ENCODE measurements around the gene CCT8L2.
"Not testable (repeated sequence)": the region's sequence is repeated elsewhere in the genome, so short reads cannot be mapped to it uniquely, and the experiment has no call there.

CCT8L2 gene

GRCh38 chr22:16603448-16603768, 10.8 kb upstream of the CCT8L2 start:
- Mint-ChIP-seq H3K4me3 (no peak overlapping the region), H3K4me1 (peaks cover 6 to 9% of the 10 kb centered on the region in 2 donors), H3K36me3 (no peaks in the 10 kb centered on the region), H3K9me3 (no peaks in the 10 kb centered on the region), H3K27me3 (peaks cover 32 to 48% of the 10 kb centered on the region in 2 donors), H3K27ac (no peak overlapping the region)
- no peak for ATAC-seq (replicated peaks)
- no peak for DNase-seq

GRCh38 chr22:16602728-16603447, 10.3 kb upstream of the CCT8L2 start:
- Mint-ChIP-seq H3K27me3 (peaks cover 29 to 45% of the 10 kb centered on the region in 2 donors), H3K4me3 (peak overlapping the region; percentile 61), H3K27ac (peak overlapping the region; percentile 81)
- H3K9me3 Mint-ChIP-seq, H3K4me1 Mint-ChIP-seq, DNase-seq, H3K36me3 Mint-ChIP-seq: not testable (repeated sequence)
- ATAC-seq (replicated peaks) = peak; percentile 31 to 64

- H3K9me3 Mint-ChIP-seq; H3K4me1 Mint-ChIP-seq; DNase-seq; ATAC-seq (replicated peaks); H3K27ac Mint-ChIP-seq; H3K36me3 Mint-ChIP-seq: not testable (repeated sequence)
- H3K4me3 Mint-ChIP-seq = peak overlapping the region in 1 of 2 donors; percentile 79
- peaks cover 29 to 43% of the 10 kb centered on the region in 2 donors for H3K27me3 Mint-ChIP-seq
Observed at GRCh38 chr22:16602224-16602727, 9.7 kb upstream of the CCT8L2 start.

GRCh38 chr22:16601437-16602223, 9.0 kb upstream of the CCT8L2 start:
- Mint-ChIP-seq H3K4me1 (peaks cover 6 to 9% of the 10 kb centered on the region in 2 donors), H3K4me3 (peak overlapping the region; percentile 46 to 79), H3K27ac (peak overlapping the region; percentile 47), H3K36me3 (no peaks in the 10 kb centered on the region), H3K9me3 (no peaks in the 10 kb centered on the region), H3K27me3 (peaks cover 25 to 40% of the 10 kb centered on the region in 2 donors)
- DNase-seq (no peak), ATAC-seq (replicated peaks) (no peak)

GRCh38 chr22:16600644-16601436, 8.2 kb upstream of the CCT8L2 start:
- H3K4me3 Mint-ChIP-seq; DNase-seq; H3K4me1 Mint-ChIP-seq; ATAC-seq (replicated peaks); H3K9me3 Mint-ChIP-seq; H3K36me3 Mint-ChIP-seq: not testable (repeated sequence)
- H3K27ac Mint-ChIP-seq = peak overlapping the region; percentile 25
- peaks cover 28 to 39% of the 10 kb centered on the region in 2 donors for H3K27me3 Mint-ChIP-seq

GRCh38 chr22:16599648-16600047, 7.0 kb upstream of the CCT8L2 start:
- H3K27ac Mint-ChIP-seq; H3K4me1 Mint-ChIP-seq; H3K4me3 Mint-ChIP-seq; H3K36me3 Mint-ChIP-seq; DNase-seq; ATAC-seq (replicated peaks); H3K9me3 Mint-ChIP-seq: not testable (repeated sequence)
- H3K27me3 Mint-ChIP-seq = peaks cover 34 to 47% of the 10 kb centered on the region in 2 donors

GRCh38 chr22:16595251-16595650, 2.6 kb upstream of the CCT8L2 start:
- not testable (repeated sequence) for H3K4me3 Mint-ChIP-seq; H3K27ac Mint-ChIP-seq; H3K9me3 Mint-ChIP-seq; ATAC-seq (replicated peaks); DNase-seq; H3K4me1 Mint-ChIP-seq; H3K36me3 Mint-ChIP-seq
- peaks cover 23 to 33% of the 10 kb centered on the region in 2 donors for H3K27me3 Mint-ChIP-seq

GRCh38 chr22:16594026-16594425, 1.4 kb upstream of the CCT8L2 start:
- DNase-seq (no peak), ATAC-seq (replicated peaks) (no peak)
- no peak overlapping the region for H3K27ac Mint-ChIP-seq
- H3K4me1 Mint-ChIP-seq = no peaks in the 10 kb centered on the region
- no peaks in the 10 kb centered on the region for H3K9me3 Mint-ChIP-seq
- no peak overlapping the region for H3K4me3 Mint-ChIP-seq
- H3K27me3 Mint-ChIP-seq = peaks cover 17 to 25% of the 10 kb centered on the region in 2 donors
- H3K36me3 Mint-ChIP-seq = no peaks in the 10 kb centered on the region

- H3K36me3 Mint-ChIP-seq; ATAC-seq (replicated peaks); H3K4me1 Mint-ChIP-seq; H3K27ac Mint-ChIP-seq; H3K4me3 Mint-ChIP-seq; H3K9me3 Mint-ChIP-seq; DNase-seq: not testable (repeated sequence)
- peaks cover 14 to 20% of the 10 kb centered on the region in 2 donors for H3K27me3 Mint-ChIP-seq
Observed at GRCh38 chr22:16592231-16592630, 379 bp downstream of the CCT8L2 start.

DNA sequence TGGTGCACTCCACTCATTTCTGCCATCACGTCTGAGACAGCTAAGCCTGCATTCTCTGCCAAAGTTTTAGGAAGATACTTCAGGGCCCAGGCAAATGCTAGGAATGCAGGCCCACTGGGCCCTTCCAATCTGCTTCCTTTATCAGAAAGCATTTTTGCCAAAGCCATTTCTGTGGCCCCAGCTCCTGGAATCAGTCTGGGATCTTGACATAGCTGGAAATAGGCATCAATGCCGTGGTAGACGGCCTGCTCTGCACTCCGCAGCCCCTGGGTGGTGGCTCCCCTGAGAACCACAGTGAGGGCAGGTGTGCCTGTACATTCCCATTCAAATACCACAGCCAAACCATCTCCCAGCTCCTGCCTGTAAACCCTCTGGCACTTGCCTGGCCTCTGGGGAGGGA, 1.5 kb downstream of the CCT8L2 start:
- not testable (repeated sequence) for ATAC-seq (replicated peaks); H3K4me3 Mint-ChIP-seq; DNase-seq; H3K9me3 Mint-ChIP-seq; H3K27ac Mint-ChIP-seq; H3K36me3 Mint-ChIP-seq; H3K4me1 Mint-ChIP-seq
- H3K27me3 Mint-ChIP-seq = peaks cover 9 to 13% of the 10 kb centered on the region in 2 donors

GRCh38 chr22:16586991-16587390, 5.6 kb downstream of the CCT8L2 start:
- Mint-ChIP-seq H3K4me3 (no peak overlapping the region), H3K4me1 (no peaks in the 10 kb centered on the region), H3K27ac (no peak overlapping the region), H3K36me3 (no peaks in the 10 kb centered on the region), H3K27me3 (peaks cover 4 to 5% of the 10 kb centered on the region in 2 donors), H3K9me3 (no peaks in the 10 kb centered on the region)
- DNase-seq (no peak), ATAC-seq (replicated peaks) (no peak)

DNA sequence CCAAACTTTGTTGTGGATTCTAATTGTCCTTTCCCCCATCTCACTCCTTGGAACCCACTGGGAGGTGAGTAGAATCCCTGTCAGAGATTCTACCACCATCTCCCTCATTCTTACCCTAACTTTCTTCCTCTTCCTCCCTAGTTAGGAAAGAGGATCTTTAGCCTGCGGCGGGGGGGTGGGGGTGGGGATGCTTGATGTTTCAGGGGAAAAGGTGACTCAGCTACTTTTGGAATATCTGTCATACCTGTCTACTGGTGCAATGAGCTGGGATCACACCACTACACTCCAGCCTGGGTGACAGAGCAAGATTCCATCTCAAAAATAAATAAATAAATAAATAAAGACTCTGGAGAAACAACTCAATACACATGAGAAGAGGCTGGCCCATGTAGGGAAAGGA, 6.4 kb downstream of the CCT8L2 start:
- H3K36me3 Mint-ChIP-seq = no peaks in the 10 kb centered on the region
- DNase-seq (no peak), ATAC-seq (replicated peaks) (no peak)
- no peaks in the 10 kb centered on the region for H3K4me1 Mint-ChIP-seq
- H3K27ac Mint-ChIP-seq = no peak overlapping the region
- no peaks in the 10 kb centered on the region for H3K9me3 Mint-ChIP-seq
- H3K27me3 Mint-ChIP-seq = peaks cover 4 to 5% of the 10 kb centered on the region in 2 donors
- H3K4me3 Mint-ChIP-seq = no peak overlapping the region

GRCh38 chr22:16580872-16581271, 11.7 kb downstream of the CCT8L2 start:
- ATAC-seq (replicated peaks); H3K36me3 Mint-ChIP-seq; H3K4me3 Mint-ChIP-seq; H3K4me1 Mint-ChIP-seq; H3K9me3 Mint-ChIP-seq; H3K27ac Mint-ChIP-seq; H3K27me3 Mint-ChIP-seq; DNase-seq: not testable (repeated sequence)

DNA sequence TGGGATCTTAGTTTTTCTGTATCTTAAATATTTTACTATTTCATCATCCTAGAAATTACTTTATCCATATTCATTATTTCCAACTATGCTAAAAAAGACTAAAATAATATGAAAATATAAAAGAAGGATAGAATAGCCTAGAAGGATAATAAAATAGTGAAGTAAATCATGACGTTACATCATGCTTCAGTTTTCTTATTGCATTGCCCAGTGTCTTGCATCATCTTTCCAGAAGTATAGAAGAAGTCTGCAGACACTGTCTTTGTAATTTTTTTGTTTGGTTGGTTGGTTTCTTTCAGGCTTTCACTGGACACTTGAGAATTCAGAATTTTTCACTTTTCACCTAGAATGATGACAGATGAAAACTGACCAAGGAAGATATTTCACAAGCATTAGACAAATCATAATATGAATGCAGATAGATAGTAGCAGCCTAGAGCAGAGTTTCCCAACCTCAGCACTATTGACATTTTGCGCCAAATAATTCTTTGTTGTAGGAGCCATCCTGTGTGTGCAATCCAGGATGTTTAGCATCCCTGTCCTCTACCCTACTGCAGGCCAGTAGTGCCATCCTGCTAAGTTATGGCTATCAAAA, 23.3 kb downstream of the CCT8L2 start:
- H3K4me3 Mint-ChIP-seq; DNase-seq; H3K27me3 Mint-ChIP-seq; ATAC-seq (replicated peaks); H3K9me3 Mint-ChIP-seq; H3K36me3 Mint-ChIP-seq; H3K27ac Mint-ChIP-seq; H3K4me1 Mint-ChIP-seq: not testable (repeated sequence)

Measured in stimulated activated naive B cell treated with anti-CD40 and anti-IgM and Interleukin-4, amounts not matched to agents 10 μg/mL and 1 μg/mL and 100 μg/mL, for 72 hours (primary cell).